Osteoblast (primary cell): ENCODE results near the gene SLC29A1. TPM values are rescaled to one million over a fixed set of nuclear protein-coding genes. Genes with fewer than 3 reads are reported as not detected.

Experiments
- DNase-seq: peaks from one replicate; pipeline ENCODE4 v3.0.0; 2011; ENCODE audit warnings: low spot score, mixed read lengths; ENCODE audit not compliant: insufficient read length; ENCODE audit errors: missing footprints
- H2AFZ ChIP-seq: 2 replicates; pipeline ENCODE4 v1.6.0; 2011; ENCODE audit warnings: mild to moderate bottlenecking, low read length
- H3K27ac ChIP-seq: 2 replicates; pipeline ENCODE4 v1.5.1; 2011; ENCODE audit warnings: mild to moderate bottlenecking, low read depth, low read length, moderate library complexity
- H3K27me3 ChIP-seq: 2 replicates; pipeline ENCODE4 v1.6.0; 2012; ENCODE audit warnings: mild to moderate bottlenecking, control low read depth, inconsistent platforms, low read length, moderate library complexity; ENCODE audit not compliant: insufficient read depth
- H3K36me3 ChIP-seq: 2 replicates; pipeline ENCODE4 v1.5.1; 2011; ENCODE audit warnings: mild to moderate bottlenecking, low read length, control low read depth, moderate library complexity; ENCODE audit not compliant: insufficient read depth
- H3K4me1 ChIP-seq: 2 replicates; pipeline ENCODE4 v1.5.1; 2011; ENCODE audit warnings: mild to moderate bottlenecking, low read length, control low read depth, moderate library complexity; ENCODE audit not compliant: insufficient read depth
- H3K4me2 ChIP-seq: 2 replicates; pipeline ENCODE4 v1.6.0; 2011; ENCODE audit warnings: mild to moderate bottlenecking, low read length; ENCODE audit not compliant: insufficient read depth
- H3K4me3 ChIP-seq: fragments of 200-600 bp; sonication (generic); 3 replicates; pipeline ENCODE4 v1.5.1; 2012; ENCODE audit warnings: mild to moderate bottlenecking, low read length, inconsistent platforms; ENCODE audit not compliant: insufficient read depth
- H3K79me2 ChIP-seq: 2 replicates; pipeline ENCODE4 v1.6.0; 2012; ENCODE audit warnings: mild to moderate bottlenecking, low read length, control low read depth, inconsistent platforms; ENCODE audit not compliant: insufficient read depth
- H3K9me3 ChIP-seq: 2 replicates; pipeline ENCODE4 v1.5.1; 2011; ENCODE audit warnings: low read depth, low read length, control low read depth
- H4K20me1 ChIP-seq: 2 replicates; pipeline ENCODE4 v1.6.0; 2012; ENCODE audit warnings: mild to moderate bottlenecking, low read length, control low read depth; ENCODE audit not compliant: insufficient read depth
- total RNA-seq: library from RNA; depleted of rRNA; stranded (reverse); fragments of >200 nt; gene quantifications from 2 replicates; pipeline ENCODE4 v1.2.3, GENCODE V29; 2012
- TF ChIP-seq, protein P1 (sequence below): IDR thresholded peaks from 2 replicates; pipeline ENCODE4 v1.5.1; 2011; ENCODE audit warnings: mild to moderate bottlenecking, low read depth, low read length, moderate library complexity; ENCODE audit errors: extremely low read depth

SLC29A1 gene
- total RNA-seq, 1 donor: 8.0 TPM

DNA sequence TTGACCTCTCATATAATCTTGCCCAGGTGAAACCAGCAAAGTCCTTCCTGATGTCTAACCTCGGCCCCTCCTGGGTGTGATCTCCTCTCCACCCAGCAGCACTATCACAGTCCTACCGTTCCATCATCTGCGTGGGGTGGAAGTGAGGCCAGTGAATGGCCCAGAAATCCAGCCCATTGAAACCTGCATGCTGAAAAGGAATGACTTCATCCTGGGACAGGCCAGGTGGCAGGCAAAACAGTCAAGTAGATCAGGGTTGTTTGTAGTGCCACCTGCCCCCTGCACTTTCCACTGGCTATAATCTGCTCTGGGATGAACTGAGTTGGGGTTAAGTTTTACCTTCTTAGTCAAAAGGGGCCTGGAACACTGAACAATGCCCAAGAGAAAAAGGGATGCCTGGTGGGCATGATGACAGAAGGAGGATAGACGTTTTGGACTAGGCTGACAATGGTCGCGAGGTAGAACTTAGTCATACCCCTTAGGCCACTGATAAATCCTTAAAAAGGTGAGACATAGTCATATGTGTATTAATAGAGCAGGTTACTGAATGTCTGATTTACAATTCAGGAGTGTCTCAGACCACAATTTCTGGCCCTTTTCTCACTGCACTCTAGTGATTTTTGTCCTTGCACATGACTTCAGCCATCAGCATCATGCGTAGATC, 15.4 kb downstream of the SLC29A1 start:
- Histone ChIP-seq H3K9me3 (no peaks in the 10 kb centered on the region), H2AFZ (no peak overlapping the region), H4K20me1 (no peaks in the 10 kb centered on the region), H3K4me3 (no peak overlapping the region), H3K79me2 (no peaks in the 10 kb centered on the region), H3K27ac (peak overlapping the region; percentile 60), H3K36me3 (no peaks in the 10 kb centered on the region), H3K4me2 (no peak overlapping the region), H3K27me3 (no peaks in the 10 kb centered on the region), H3K4me1 (peaks cover 31% of the 10 kb centered on the region)
- TF ChIP-seq, protein P1, sequence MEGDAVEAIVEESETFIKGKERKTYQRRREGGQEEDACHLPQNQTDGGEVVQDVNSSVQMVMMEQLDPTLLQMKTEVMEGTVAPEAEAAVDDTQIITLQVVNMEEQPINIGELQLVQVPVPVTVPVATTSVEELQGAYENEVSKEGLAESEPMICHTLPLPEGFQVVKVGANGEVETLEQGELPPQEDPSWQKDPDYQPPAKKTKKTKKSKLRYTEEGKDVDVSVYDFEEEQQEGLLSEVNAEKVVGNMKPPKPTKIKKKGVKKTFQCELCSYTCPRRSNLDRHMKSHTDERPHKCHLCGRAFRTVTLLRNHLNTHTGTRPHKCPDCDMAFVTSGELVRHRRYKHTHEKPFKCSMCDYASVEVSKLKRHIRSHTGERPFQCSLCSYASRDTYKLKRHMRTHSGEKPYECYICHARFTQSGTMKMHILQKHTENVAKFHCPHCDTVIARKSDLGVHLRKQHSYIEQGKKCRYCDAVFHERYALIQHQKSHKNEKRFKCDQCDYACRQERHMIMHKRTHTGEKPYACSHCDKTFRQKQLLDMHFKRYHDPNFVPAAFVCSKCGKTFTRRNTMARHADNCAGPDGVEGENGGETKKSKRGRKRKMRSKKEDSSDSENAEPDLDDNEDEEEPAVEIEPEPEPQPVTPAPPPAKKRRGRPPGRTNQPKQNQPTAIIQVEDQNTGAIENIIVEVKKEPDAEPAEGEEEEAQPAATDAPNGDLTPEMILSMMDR: no peak
- peak; percentile 15 for DNase-seq

DNA sequence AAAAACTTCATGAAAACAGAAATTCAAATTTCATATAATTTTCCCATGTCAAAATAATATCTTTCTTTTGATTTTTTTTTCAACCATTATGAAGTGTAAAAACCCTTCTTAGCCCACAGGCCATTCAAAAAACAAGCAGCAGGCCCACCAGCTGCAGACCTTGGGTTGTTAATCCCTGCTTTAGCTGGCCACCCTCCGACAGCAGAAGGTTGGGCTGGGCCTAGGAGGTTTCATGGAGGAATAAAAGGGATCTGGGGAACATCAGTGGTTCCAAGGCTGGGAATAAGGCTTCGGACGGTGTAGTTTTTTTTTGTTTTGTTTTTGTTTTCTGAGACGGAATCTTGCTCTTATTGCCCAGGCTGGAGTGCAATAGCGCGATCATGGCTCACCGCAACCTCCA, 19.9 kb downstream of the SLC29A1 start:
- no peak overlapping the region for H3K4me3 ChIP-seq
- H3K36me3 ChIP-seq: no peaks in the 10 kb centered on the region
- no peak overlapping the region for H3K4me2 ChIP-seq

DNA sequence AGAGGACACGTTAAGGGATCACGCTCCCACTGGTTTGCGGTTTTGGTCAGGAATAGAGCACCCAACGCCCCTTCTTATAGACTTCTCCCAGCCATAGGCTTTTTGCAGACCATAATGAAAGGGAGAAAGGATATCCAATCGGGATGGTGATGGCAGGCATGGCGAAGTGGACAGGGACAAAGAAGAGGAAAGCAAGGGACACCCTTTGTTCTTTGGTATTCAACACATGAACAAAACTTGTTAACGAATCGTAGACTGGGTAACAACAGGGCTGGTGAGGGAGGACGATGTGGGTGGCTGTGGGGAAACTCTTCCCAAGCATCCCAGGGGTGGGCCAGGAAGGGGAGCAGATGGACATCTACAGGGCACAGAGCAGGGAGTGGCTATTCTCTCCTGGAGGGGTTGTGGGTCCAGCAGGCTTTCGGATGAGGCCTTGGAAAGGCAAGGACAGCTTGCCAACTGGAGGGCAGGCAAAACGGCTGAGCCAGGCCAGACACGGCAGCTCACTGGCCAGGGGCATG, 22.1 kb downstream of the SLC29A1 start:
- Histone ChIP-seq H3K27me3 (no peaks in the 10 kb centered on the region), H4K20me1 (peaks cover 34% of the 10 kb centered on the region), H3K4me3 (peak overlapping the region; percentile 99), H3K4me2 (peak overlapping the region; percentile 97), H3K27ac (peak overlapping the region; percentile 95), H3K9me3 (no peaks in the 10 kb centered on the region), H2AFZ (peak overlapping the region; percentile 95), H3K36me3 (peaks cover 20% of the 10 kb centered on the region), H3K4me1 (peaks cover 26% of the 10 kb centered on the region), H3K79me2 (peaks cover 36% of the 10 kb centered on the region)
- TF ChIP-seq, protein P1: no peak
- no peak for DNase-seq

More for the DNA sequence above, 19.9 kb downstream of the SLC29A1 start:
- H3K4me1 ChIP-seq: peaks cover 11% of the 10 kb centered on the region
- H2AFZ ChIP-seq: no peak overlapping the region
- TF ChIP-seq, protein P1: no peak
- no peaks in the 10 kb centered on the region for H3K27me3 ChIP-seq
- peaks cover 13% of the 10 kb centered on the region for H4K20me1 ChIP-seq
- peaks cover 15% of the 10 kb centered on the region for H3K79me2 ChIP-seq
- H3K9me3 ChIP-seq: no peaks in the 10 kb centered on the region
- peak; percentile 13 for DNase-seq
- H3K27ac ChIP-seq: no peak overlapping the region

DNA sequence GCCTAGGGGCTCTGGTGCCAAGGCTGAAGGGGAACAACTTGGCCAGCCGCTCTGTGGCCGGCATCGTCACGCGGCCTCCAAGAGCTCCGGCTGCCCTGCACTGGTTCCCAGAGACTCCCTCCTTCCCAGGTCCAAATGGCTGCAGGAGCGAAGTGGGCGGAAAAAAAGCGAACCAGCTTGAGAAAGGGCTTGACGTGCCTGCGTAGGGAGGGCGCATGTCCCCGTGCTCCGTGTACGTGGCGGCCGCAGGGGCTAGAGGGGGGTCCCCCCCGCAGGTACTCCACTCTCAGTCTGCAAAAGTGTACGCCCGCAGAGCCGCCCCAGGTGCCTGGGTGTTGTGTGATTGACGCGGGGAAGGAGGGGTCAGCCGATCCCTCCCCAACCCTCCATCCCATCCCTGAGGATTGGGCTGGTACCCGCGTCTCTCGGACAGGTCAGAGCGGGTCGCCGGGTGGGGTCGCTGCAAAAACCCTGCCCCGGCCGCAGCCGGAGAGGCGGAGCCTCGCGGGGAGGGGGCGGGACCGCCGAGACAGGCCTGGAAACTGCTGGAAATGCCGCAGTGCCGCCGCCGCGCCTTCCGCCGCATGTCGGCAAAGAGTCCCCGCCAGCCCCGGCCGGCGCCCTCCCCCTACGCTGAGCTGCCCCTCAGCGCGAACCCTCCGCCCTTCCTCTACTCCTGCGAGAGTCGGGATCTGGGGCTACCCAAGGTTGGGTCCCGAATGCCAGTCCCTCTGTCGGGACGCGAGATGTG, 22.7 kb downstream of the SLC29A1 start:
- TF ChIP-seq, protein P1: no peak
- peaks cover 42% of the 10 kb centered on the region for H3K79me2 ChIP-seq
- H2AFZ ChIP-seq: peak overlapping the region; percentile 95
- peaks cover 26% of the 10 kb centered on the region for H3K36me3 ChIP-seq
- H3K4me1 ChIP-seq: peaks cover 26% of the 10 kb centered on the region
- peak overlapping the region; percentile 97 for H3K4me2 ChIP-seq
- H3K4me3 ChIP-seq: peak overlapping the region; percentile 99
- no peaks in the 10 kb centered on the region for H3K9me3 ChIP-seq
- H4K20me1 ChIP-seq: peaks cover 39% of the 10 kb centered on the region
- peak; percentile 97 for DNase-seq
- no peaks in the 10 kb centered on the region for H3K27me3 ChIP-seq
- peak overlapping the region; percentile 95 for H3K27ac ChIP-seq
